Measurements from ENCODE around the gene USHBP1. TPM values are rescaled to one million over a fixed set of nuclear protein-coding genes. Genes with fewer than 3 reads are reported as not detected.
"Not testable (repeated sequence)": the region's sequence is repeated elsewhere in the genome, so short reads cannot be mapped to it uniquely, and the experiment has no call there.

USHBP1 gene
- total and polyA plus RNA-seq, 2 of the 13 experiments (the other 11 are each of a cell fraction or from before 2014, with no cell fraction given) = 0.15 to 1.5 TPM

DNA sequence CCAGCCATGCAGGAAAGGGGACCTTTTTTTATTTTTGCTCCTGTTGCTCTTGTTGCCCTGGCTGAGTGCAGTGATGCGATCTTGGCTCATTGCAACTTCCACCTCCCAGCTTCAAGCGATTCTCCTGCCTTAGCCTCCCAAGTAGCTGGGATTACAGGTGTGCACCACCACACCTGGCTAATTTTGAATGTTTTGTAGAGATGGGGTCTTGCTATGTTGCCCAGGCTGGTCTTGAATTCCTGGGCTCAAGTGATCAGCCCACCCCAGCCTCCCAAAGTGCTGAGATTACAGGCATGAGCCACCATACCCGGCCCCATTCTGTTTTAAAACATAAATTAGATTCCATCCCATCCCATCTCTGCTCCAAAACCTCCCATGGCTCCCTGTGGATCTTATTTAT is 10.3 kb upstream of the USHBP1 start:
- DNase-seq (ENCODE audit: low spot score); in situ Hi-C loops (cut with HindIII; ENCODE audit: extremely low pct_ligation_motif_present, low pct_unique_long_range_greater_than_20kb); H3K9me3 ChIP-seq (ENCODE audit: low read length); BruUV-seq (replicated peaks); H4K20me1 ChIP-seq (ENCODE audit: insufficient read depth, low read length); H2AFZ ChIP-seq (ENCODE audit: low read length); CTCF ChIA-PET (ENCODE audit: low intra/inter-chr PET ratio, low total read pairs); H3K4me3 ChIP-seq (replicated peaks in 1 of 3; ENCODE audit: insufficient read depth in 1 of 3, low read depth in 2 of 3, low read length in 3 of 3); H3K9ac ChIP-seq (ENCODE audit: insufficient read depth, low read depth, low read length); H3K27ac ChIP-seq (ENCODE audit: extremely low read length, insufficient read depth, low read length); intact Hi-C loops (cut with micrococcal nuclease; ENCODE audit: unreplicated experiment); H3K79me2 ChIP-seq (ENCODE audit: insufficient read depth, low read length); H3K27me3 ChIP-seq (ENCODE audit: control insufficient read depth in 1 of 2, insufficient read depth in 2 of 2, low read length in 2 of 2); ATAC-seq; FAIRE-seq; H3K4me1 ChIP-seq (ENCODE audit: insufficient read depth, low read length); H3K4me2 ChIP-seq (ENCODE audit: low read depth, low read length): not testable (repeated sequence)
- TF ChIP-seq ZNF121 (CRISPR knock-in tag; IDR thresholded peaks at IDR 0.05) = peak; percentile 55; the same call in 1 of the 2 replicates
- 96% methylated on average over 3 of the region's 3 CpGs for WGBS (ENCODE audit: low lambda C conversion rate)
- POLR2A ChIA-PET = interaction anchor here (0.8 kb wide), 1 partner anchor 59 kb away, joined by 3 read pairs; the partner anchor contains the start of gene USE1
- peaks cover 17 to 47% of the 10 kb centered on the region in 2 experiments for H3K36me3 ChIP-seq (replicated peaks in 1 of 2; ENCODE audit: control insufficient read depth in 1 of 2, insufficient read depth in 2 of 2, low read length in 2 of 2)

- Histone ChIP-seq H3K79me2 (ENCODE audit: insufficient read depth, low read length) (peaks cover 13% of the 10 kb centered on the region), H2AFZ (ENCODE audit: low read length) (no peak overlapping the region), H3K9ac (ENCODE audit: insufficient read depth, low read depth, low read length) (no peak overlapping the region), H3K36me3 (replicated peaks in 1 of 2; ENCODE audit: control insufficient read depth in 1 of 2, insufficient read depth in 2 of 2, low read length in 2 of 2) (peaks cover 3 to 19% of the 10 kb centered on the region in 2 experiments; a peak in 3 of 5 replicates), H3K27me3 (ENCODE audit: control insufficient read depth in 1 of 2, insufficient read depth in 2 of 2, low read length in 2 of 2) (peaks cover 0 to 6% of the 10 kb centered on the region in 2 experiments; a peak in 2 of 5 replicates), H3K4me3 (replicated peaks in 1 of 3; ENCODE audit: insufficient read depth in 1 of 3, low read depth in 2 of 3, low read length in 3 of 3) (no peak overlapping the region), H4K20me1 (ENCODE audit: insufficient read depth, low read length) (no peaks in the 10 kb centered on the region), H3K4me2 (ENCODE audit: low read depth, low read length) (peak overlapping the region; percentile 91), H3K4me1 (ENCODE audit: insufficient read depth, low read length) (peaks cover 25% of the 10 kb centered on the region), H3K27ac (ENCODE audit: extremely low read length, insufficient read depth, low read length) (no peak overlapping the region), H3K9me3 (ENCODE audit: low read length) (no peaks in the 10 kb centered on the region)
- FAIRE-seq = no peak
- in situ Hi-C loops (cut with HindIII; ENCODE audit: extremely low pct_ligation_motif_present, low pct_unique_long_range_greater_than_20kb) (no loop called here), intact Hi-C loops (cut with micrococcal nuclease; ENCODE audit: unreplicated experiment) (loop anchor here (5.0 kb wide), 1 partner anchor 41 kb away; the partner anchor contains the start of gene OCEL1)
- BruUV-seq (replicated peaks) = no TSS peak
- no peak for ATAC-seq
- CTCF ChIA-PET (ENCODE audit: low intra/inter-chr PET ratio, low total read pairs) = no interaction called here
- DNase-seq (ENCODE audit: low spot score) = no peak
- POLR2A ChIA-PET = interaction anchor here (0.6 to 2.4 kb wide), 7 partner anchors 11 to 137 kb away, joined by 3 to 40 read pairs (median 6); partner anchors contain the start of genes BST2, NR2F6, OCEL1 and USE1
- WGBS (ENCODE audit: low lambda C conversion rate) = 98% methylated on average over 6 of the region's 13 CpGs
- TF ChIP-seq ZNF354B (CRISPR knock-in tag; IDR thresholded peaks at IDR 0.05) (no peak), KIAA2018 (CRISPR knock-in tag; IDR thresholded peaks at IDR 0.05; ENCODE audit: borderline replicate concordance) (no peak), ARNT (IDR thresholded peaks at IDR 0.05) (no peak), ZSCAN21 (CRISPR knock-in tag; IDR thresholded peaks at IDR 0.05; ENCODE audit: borderline replicate concordance) (no peak)
Observed at GRCh38 chr19:17268754-17269153, 4.2 kb upstream of the USHBP1 start.

All from HepG2 (cell line).